ENCODE data around the gene AKAP9. TPM values are rescaled to one million over a fixed set of nuclear protein-coding genes. Genes with fewer than 3 reads are reported as not detected.

The AKAP9 gene
- total and polyA plus RNA-seq, 9 of the 15 experiments (the other 6 are each of a cell fraction or from before 2014, with no cell fraction given), result 25.5 to 80.9 (median 46.3) TPM

DNA sequence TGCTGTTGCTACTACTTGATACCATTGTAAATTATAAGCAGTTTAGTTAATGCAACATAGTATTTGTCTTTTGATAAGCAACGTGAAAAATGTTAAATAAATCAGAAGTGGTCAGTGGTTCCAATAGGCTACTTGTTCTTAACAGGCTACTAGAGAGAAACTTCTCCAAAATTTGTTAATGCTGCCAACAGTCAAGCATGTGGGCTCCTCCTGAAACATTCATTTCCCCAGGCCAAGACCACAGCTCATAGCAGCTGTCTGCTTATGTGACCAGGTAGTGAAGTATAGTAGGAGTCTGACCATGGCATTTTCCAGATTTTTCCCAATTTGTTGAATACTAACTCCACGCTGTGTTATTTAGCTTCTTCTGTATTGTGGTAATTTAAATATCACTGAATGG lies 112.7 kb downstream of the AKAP9 start (continued):
- TF ChIP-seq, protein P1, sequence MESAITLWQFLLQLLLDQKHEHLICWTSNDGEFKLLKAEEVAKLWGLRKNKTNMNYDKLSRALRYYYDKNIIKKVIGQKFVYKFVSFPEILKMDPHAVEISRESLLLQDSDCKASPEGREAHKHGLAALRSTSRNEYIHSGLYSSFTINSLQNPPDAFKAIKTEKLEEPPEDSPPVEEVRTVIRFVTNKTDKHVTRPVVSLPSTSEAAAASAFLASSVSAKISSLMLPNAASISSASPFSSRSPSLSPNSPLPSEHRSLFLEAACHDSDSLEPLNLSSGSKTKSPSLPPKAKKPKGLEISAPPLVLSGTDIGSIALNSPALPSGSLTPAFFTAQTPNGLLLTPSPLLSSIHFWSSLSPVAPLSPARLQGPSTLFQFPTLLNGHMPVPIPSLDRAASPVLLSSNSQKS (CRISPR knock-in tag; IDR thresholded peaks at IDR 0.05), result no peak

- H3K27me3 ChIP-seq (ENCODE audit: control insufficient read depth in 2 of 2, insufficient read depth in 2 of 2, low read length in 2 of 2), result no peaks in the 10 kb centered on the region
- WGBS (ENCODE audit: insufficient coverage, low coverage, missing lambda C conversion rate), result 86% methylated on average over 1 of the region's 1 CpG
- in situ Hi-C loops (cut with MboI), result no loop called here
- no peaks in the 10 kb centered on the region for H3K4me1 ChIP-seq (replicated peaks in 1 of 2; ENCODE audit: control insufficient read depth in 2 of 2, insufficient read depth in 2 of 2, low read length in 2 of 2)
- H3K79me2 ChIP-seq (ENCODE audit: control insufficient read depth, insufficient read depth, low read length), result no peaks in the 10 kb centered on the region
- H4K20me1 ChIP-seq (replicated peaks; ENCODE audit: control insufficient read depth, insufficient read depth, low read length), result no peaks in the 10 kb centered on the region
- no peak overlapping the region for H3K9ac ChIP-seq (ENCODE audit: insufficient read depth in 1 of 2, low read depth in 2 of 2, low read length in 2 of 2)
- no peak overlapping the region for H3K4me2 ChIP-seq (ENCODE audit: insufficient read depth, low read length)
- ATAC-seq (no peak), FAIRE-seq (no peak), DNase-seq (ENCODE audit: extremely low read depth in 1 of 4, low spot score in 3 of 4) (no peak)
- ChIA-PET POLR2A (no interaction called here), CTCF (ENCODE audit: low intra/inter-chr PET ratio) (no interaction called here)
- intact Hi-C loops (cut with micrococcal nuclease), result no loop called here
- H3K9me3 ChIP-seq (replicated peaks; ENCODE audit: control insufficient read depth, insufficient read depth, low read depth, low read length), result no peaks in the 10 kb centered on the region
- H3K27ac ChIP-seq (ENCODE audit: extremely low read depth, low read depth, low read length), result no peak overlapping the region
- no peak overlapping the region for H3K4me3 ChIP-seq
- no peaks in the 10 kb centered on the region for H3K9me1 ChIP-seq (ENCODE audit: control insufficient read depth, insufficient read depth, low read length)
- H2AFZ ChIP-seq (ENCODE audit: low read depth, low read length), result no peak overlapping the region
- BruUV-seq (replicated peaks), result no TSS peak
- H3K36me3 ChIP-seq (ENCODE audit: control insufficient read depth, insufficient read depth, low read length), result peaks cover 17% of the 10 kb centered on the region
- TF ChIP-seq HNRNPUL1 (IDR thresholded peaks at IDR 0.05; ENCODE audit: low read length), result no peak
- no peak for TF ChIP-seq MAFF (IDR thresholded peaks at IDR 0.05; ENCODE audit: low read length)
- TF ChIP-seq PTBP1 (IDR thresholded peaks at IDR 0.05; ENCODE audit: low read depth, low read length), result no peak
- no peak for TF ChIP-seq RCOR1 (IDR thresholded peaks at IDR 0.05; ENCODE audit: borderline replicate concordance in 1 of 2, low read depth in 2 of 2, low read length in 2 of 2)
- no peak for TF ChIP-seq POLR3G (IDR thresholded peaks at IDR 0.05; ENCODE audit: extremely low read depth, insufficient read length, insufficient replicate concordance)
- TF ChIP-seq, protein P2, sequence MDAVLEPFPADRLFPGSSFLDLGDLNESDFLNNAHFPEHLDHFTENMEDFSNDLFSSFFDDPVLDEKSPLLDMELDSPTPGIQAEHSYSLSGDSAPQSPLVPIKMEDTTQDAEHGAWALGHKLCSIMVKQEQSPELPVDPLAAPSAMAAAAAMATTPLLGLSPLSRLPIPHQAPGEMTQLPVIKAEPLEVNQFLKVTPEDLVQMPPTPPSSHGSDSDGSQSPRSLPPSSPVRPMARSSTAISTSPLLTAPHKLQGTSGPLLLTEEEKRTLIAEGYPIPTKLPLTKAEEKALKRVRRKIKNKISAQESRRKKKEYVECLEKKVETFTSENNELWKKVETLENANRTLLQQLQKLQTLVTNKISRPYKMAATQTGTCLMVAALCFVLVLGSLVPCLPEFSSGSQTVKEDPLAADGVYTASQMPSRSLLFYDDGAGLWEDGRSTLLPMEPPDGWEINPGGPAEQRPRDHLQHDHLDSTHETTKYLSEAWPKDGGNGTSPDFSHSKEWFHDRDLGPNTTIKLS (IDR thresholded peaks at IDR 0.05; ENCODE audit: borderline replicate concordance, low read depth), result no peak
- TF ChIP-seq SNAPC5 (CRISPR knock-in tag; IDR thresholded peaks at IDR 0.05), result no peak
- no peak for TF ChIP-seq ZBTB26 (CRISPR knock-in tag; IDR thresholded peaks at IDR 0.05)
- TF ChIP-seq ZNF699 (CRISPR knock-in tag; IDR thresholded peaks at IDR 0.05; ENCODE audit: insufficient replicate concordance), result no peak
- no peak for TF ChIP-seq ZNF253 (CRISPR knock-in tag; conservative IDR thresholded peaks at IDR 0.05)
- TF ChIP-seq ZFP1 (CRISPR knock-in tag; IDR thresholded peaks at IDR 0.05), result no peak
- no peak for TF ChIP-seq PHF20 (IDR thresholded peaks at IDR 0.05; ENCODE audit: partially characterized antibody)
- TF ChIP-seq ZNF592 (IDR thresholded peaks at IDR 0.05), result no peak
These were observed 115.6 kb downstream of the AKAP9 start for GRCh38 chr7:92056286-92056685.
